Keratinocyte (primary cell): ENCODE data around the gene RAG2. TPM values are rescaled to one million over a fixed set of nuclear protein-coding genes. Genes with fewer than 3 reads are reported as not detected.

Experiments
- DNase-seq: peaks from one replicate; pipeline ENCODE4 v3.0.0-alpha.2; 2011; ENCODE audit warnings: low read depth, missing footprints, low spot score
- FAIRE-seq: peaks from 2 replicates; lab custom pipeline; 2011; peaks lifted over from hg19 to GRCh38; lab: Jason Lieb, UNC
- H2AFZ ChIP-seq: 2 replicates; pipeline ENCODE4 v1.6.0; 2012; ENCODE audit warnings: low read length, control low read depth, inconsistent platforms; ENCODE audit not compliant: control insufficient read depth
- H3K27ac ChIP-seq: 2 replicates; pipeline ENCODE4 v1.5.1; 2011; ENCODE audit warnings: low read length; ENCODE audit not compliant: control insufficient read depth, insufficient read depth
- H3K27me3 ChIP-seq: 3 replicates; pipeline ENCODE4 v1.6.0; 2011; ENCODE audit warnings: low read length; ENCODE audit not compliant: control insufficient read depth, insufficient read depth; ENCODE audit errors: extremely low read depth
- H3K36me3 ChIP-seq, 2 experiments: 2 replicates in 1 of 2; 3 replicates in 1 of 2; pipeline ENCODE4 v1.5.1; 2011; ENCODE audit warnings: low read length in 2 of 2, mild to moderate bottlenecking in 1 of 2; ENCODE audit not compliant: control insufficient read depth in 2 of 2, insufficient read depth in 2 of 2; ENCODE audit errors: extremely low read depth in 1 of 2
- H3K4me1 ChIP-seq: 3 replicates; pipeline ENCODE4 v1.5.1; 2011; ENCODE audit warnings: low read length; ENCODE audit not compliant: control insufficient read depth, insufficient read depth; ENCODE audit errors: extremely low read depth
- H3K4me2 ChIP-seq: 3 replicates; pipeline ENCODE4 v1.6.0; 2011; ENCODE audit warnings: low read depth, low read length; ENCODE audit not compliant: control insufficient read depth, insufficient read depth; ENCODE audit errors: extremely low read depth
- H3K4me3 ChIP-seq, 3 experiments: fragments of 200-600 bp in 1 of 3; sonication (generic) in 1 of 3; 2 replicates in 2 of 3; 3 replicates in 1 of 3; pipeline ENCODE4 v1.5.1; 2011 to 2016; ENCODE audit warnings: low read length in 3 of 3, mild to moderate bottlenecking in 3 of 3, control low read depth in 2 of 3, inconsistent platforms in 1 of 3, low read depth in 1 of 3, mixed read lengths in 1 of 3, mixed run types in 1 of 3, moderate library complexity in 1 of 3; ENCODE audit not compliant: control insufficient read depth in 2 of 3, insufficient read depth in 2 of 3; ENCODE audit errors: extremely low read depth in 1 of 3
- H3K79me2 ChIP-seq: 2 replicates; pipeline ENCODE4 v1.6.0; 2012; ENCODE audit warnings: low read length; ENCODE audit not compliant: control insufficient read depth, insufficient read depth
- H3K9ac ChIP-seq: 3 replicates; pipeline ENCODE4 v1.6.0; 2011; ENCODE audit warnings: low read length; ENCODE audit not compliant: control insufficient read depth, insufficient read depth; ENCODE audit errors: extremely low read depth
- H3K9me1 ChIP-seq: 3 replicates; pipeline ENCODE4 v1.6.0; 2011; ENCODE audit warnings: low read length; ENCODE audit not compliant: control insufficient read depth, insufficient read depth; ENCODE audit errors: extremely low read depth
- H3K9me3 ChIP-seq: 2 replicates; pipeline ENCODE4 v1.5.1; 2012; ENCODE audit warnings: low read depth, low read length; ENCODE audit not compliant: control insufficient read depth
- H4K20me1 ChIP-seq: 3 replicates; pipeline ENCODE4 v1.6.0; 2011; ENCODE audit warnings: low read length; ENCODE audit not compliant: control insufficient read depth, insufficient read depth; ENCODE audit errors: extremely low read depth
- CTCF ChIP-seq, 3 experiments: IDR thresholded peaks in 1 of 3; conservative IDR thresholded peaks in 1 of 3; optimal IDR thresholded peaks in 1 of 3; 2 replicates in 2 of 3; 3 replicates in 1 of 3; pipeline versions ENCODE3 to v1.5.1; 2011; ENCODE audit warnings: low read length in 3 of 3, mild to moderate bottlenecking in 3 of 3, moderate library complexity in 2 of 3, control low read depth in 1 of 3, inconsistent platforms in 1 of 3; ENCODE audit not compliant: insufficient read depth in 2 of 3; ENCODE audit errors: extremely low read depth in 1 of 3
- EZH2 ChIP-seq: IDR thresholded peaks from one replicate; pipeline ENCODE4 v1.6.1; 2012; ENCODE audit warnings: inconsistent platforms, mild to moderate bottlenecking, low read length, moderate library complexity
- dilution Hi-C: fragments of 300-500 bp; cut with MboI; formaldehyde crosslinking; loops from one replicate; pipeline ENCODE4 v1.7.0; 2020; ENCODE audit warnings: low sequenced_read_pairs; ENCODE audit not compliant: extremely low pct_ligation_motif_present
- polyA plus RNA-seq, 5 experiments: library from polyadenylated mRNA; depleted of rRNA in 3 of 5; stranded (reverse) in 3 of 5; stranded (forward) in 1 of 5; unstranded in 1 of 5; fragments of >200 nt; gene quantifications; 1 replicate in 1 of 5; 2 replicates in 3 of 5; 3 replicates in 1 of 5; pipeline versions ENCODE4 v1.2.1 to v1.2.3, GENCODE V29; 2011 to 2012; ENCODE audit warnings: missing spikeins in 2 of 5, low read depth in 1 of 5, low replicate concordance in 1 of 5

Gene RAG2
- polyA plus RNA-seq, 1 donor (not counting 4 experiments of a cell fraction or from before 2014, with no cell fraction given), result not detected

GRCh38 chr11:36628765-36629244 is 30.8 kb upstream of the RAG2 start:
- Histone ChIP-seq H4K20me1 (no peaks in the 10 kb centered on the region), H3K79me2 (no peaks in the 10 kb centered on the region), H3K4me2 (no peak overlapping the region), H3K9me3 (no peaks in the 10 kb centered on the region), H3K9ac (no peak overlapping the region), H3K4me1 (no peaks in the 10 kb centered on the region), H2AFZ (no peak overlapping the region), H3K27ac (no peak overlapping the region), H3K4me3 (no peak overlapping the region), H3K36me3 (no peaks in the 10 kb centered on the region), H3K9me1 (no peaks in the 10 kb centered on the region), H3K27me3 (no peaks in the 10 kb centered on the region)
- FAIRE-seq (no peak), DNase-seq (no peak)
- TF ChIP-seq CTCF (optimal IDR thresholded peaks at IDR 0.05 in 1 of 3, IDR thresholded peaks at IDR 0.05 in 1 of 3, conservative IDR thresholded peaks at IDR 0.05 in 1 of 3; ENCODE audit: extremely low read depth in 1 of 3, insufficient read depth in 2 of 3, low read length in 3 of 3), result no peak
- TF ChIP-seq EZH2, result no peak
- dilution Hi-C loops, result no loop called here

- FAIRE-seq (no peak), DNase-seq (no peak)
- H3K9ac ChIP-seq, result no peak overlapping the region
- H3K79me2 ChIP-seq, result no peaks in the 10 kb centered on the region
- H3K27me3 ChIP-seq, result no peaks in the 10 kb centered on the region
- no peaks in the 10 kb centered on the region for H3K9me1 ChIP-seq
- no peaks in the 10 kb centered on the region for H3K4me1 ChIP-seq
- no peak overlapping the region for H2AFZ ChIP-seq
- no peak for TF ChIP-seq EZH2
- no peaks in the 10 kb centered on the region for H4K20me1 ChIP-seq
- H3K36me3 ChIP-seq, result no peaks in the 10 kb centered on the region
- H3K4me2 ChIP-seq, result no peak overlapping the region
- H3K4me3 ChIP-seq, result no peak overlapping the region
- H3K9me3 ChIP-seq, result no peaks in the 10 kb centered on the region
- dilution Hi-C loops, result no loop called here
- H3K27ac ChIP-seq, result no peak overlapping the region
Measured at GRCh38 chr11:36628141-36628540, 30.1 kb upstream of the RAG2 start.

- Histone ChIP-seq H3K4me1 (no peaks in the 10 kb centered on the region), H3K27ac (no peak overlapping the region), H4K20me1 (no peaks in the 10 kb centered on the region), H3K4me3 (no peak overlapping the region), H3K27me3 (no peaks in the 10 kb centered on the region), H3K4me2 (no peak overlapping the region), H3K36me3 (no peaks in the 10 kb centered on the region), H3K9me3 (no peaks in the 10 kb centered on the region), H2AFZ (no peak overlapping the region), H3K9ac (no peak overlapping the region), H3K9me1 (no peaks in the 10 kb centered on the region), H3K79me2 (no peaks in the 10 kb centered on the region)
- no peak for TF ChIP-seq EZH2
- TF ChIP-seq CTCF (optimal IDR thresholded peaks at IDR 0.05 in 1 of 3, IDR thresholded peaks at IDR 0.05 in 1 of 3, conservative IDR thresholded peaks at IDR 0.05 in 1 of 3; ENCODE audit: extremely low read depth in 1 of 3, insufficient read depth in 2 of 3, low read length in 3 of 3), result no peak
- FAIRE-seq (no peak), DNase-seq (no peak)
- dilution Hi-C loops, result no loop called here
Measured at GRCh38 chr11:36627471-36627870, 29.4 kb upstream of the RAG2 start.
